ENCODE data around the gene CC2D2A.
"Not testable (repeated sequence)": the region's sequence is repeated elsewhere in the genome, so short reads cannot be mapped to it uniquely, and the experiment has no call there.

The CC2D2A gene

GRCh38 chr4:15562623-15563022 lies 92.9 kb downstream of the CC2D2A start:
- no peak for DNase-seq

DNA sequence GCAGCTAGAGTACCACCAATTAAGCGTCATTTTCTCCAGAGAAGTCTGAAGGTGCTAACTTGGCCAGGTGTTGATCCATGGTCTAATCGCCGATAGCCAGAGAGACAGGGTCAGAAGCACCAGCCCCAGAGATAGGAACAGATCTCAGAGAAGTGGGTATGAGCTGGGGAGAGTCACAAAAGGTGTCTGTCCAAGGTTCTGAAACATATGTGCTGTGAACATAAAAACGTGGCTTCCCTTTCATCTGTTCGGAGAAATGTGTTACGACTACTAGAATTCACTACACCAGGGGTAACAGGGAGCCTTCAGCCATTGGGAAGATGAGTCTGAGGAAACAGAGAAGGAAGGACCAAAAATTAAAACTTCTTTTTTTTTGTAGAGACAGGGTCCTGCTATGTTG lies 94.2 kb downstream of the CC2D2A start:
- DNase-seq, result no peak

DNA sequence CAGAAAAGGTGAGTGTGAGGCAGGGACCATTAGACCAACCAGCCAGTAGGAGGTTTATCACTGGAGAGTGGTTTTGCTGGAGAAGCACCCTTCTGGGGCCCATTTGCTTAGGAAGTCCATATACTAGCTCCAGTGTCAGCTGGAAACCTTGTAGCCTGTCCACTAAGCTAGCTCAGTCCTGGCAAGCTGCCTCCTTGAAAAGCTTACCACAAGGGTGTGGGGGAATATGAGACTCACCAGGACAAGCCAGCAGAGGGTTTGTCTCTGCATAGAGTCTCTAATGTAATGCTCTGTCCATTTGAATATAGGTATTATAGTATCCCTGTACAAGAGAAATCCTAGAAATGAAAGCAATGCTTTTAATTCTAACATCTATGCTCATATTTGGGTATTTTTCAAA lies 99.1 kb downstream of the CC2D2A start:
- DNase-seq, result no peak

DNA sequence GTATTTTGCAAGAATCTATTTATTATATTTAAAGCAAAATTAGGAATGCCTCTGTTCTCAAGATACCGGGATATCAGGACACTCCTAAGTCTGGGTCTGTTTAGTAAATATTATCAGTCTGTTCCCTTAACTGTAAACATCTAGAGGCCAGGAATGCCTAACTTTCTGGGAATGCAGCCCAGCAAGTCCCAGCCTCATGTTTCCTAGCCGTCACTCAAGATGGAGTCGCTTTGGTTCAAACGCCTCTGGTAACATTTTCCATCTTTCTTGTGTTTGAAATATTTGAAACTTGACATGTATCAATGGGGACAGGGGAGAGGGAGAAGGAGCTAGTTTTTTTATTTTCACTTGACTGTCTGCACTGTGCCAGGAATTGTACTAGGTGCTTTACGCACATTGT lies 100.1 kb downstream of the CC2D2A start:
- no peak for DNase-seq

DNA sequence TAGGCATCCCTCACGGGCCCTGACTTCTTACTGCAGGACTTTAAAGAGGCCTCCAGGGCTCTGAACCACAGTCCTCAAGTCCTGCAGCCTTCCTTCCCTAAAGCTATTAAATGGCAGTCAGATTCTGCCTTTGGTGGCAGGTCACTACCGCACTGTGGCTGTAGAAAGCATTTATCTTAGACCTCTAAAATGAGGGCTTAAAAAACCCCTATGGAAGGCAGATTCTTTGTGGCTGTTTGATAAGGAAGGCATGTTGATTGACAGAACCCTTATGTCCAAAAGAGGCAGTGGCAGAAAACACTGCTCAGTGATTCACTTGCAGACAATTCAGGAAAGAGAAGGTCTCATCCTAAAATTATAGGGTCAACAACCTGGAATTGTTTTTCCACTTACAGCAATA lies 106.3 kb downstream of the CC2D2A start:
- no peak for DNase-seq

DNA sequence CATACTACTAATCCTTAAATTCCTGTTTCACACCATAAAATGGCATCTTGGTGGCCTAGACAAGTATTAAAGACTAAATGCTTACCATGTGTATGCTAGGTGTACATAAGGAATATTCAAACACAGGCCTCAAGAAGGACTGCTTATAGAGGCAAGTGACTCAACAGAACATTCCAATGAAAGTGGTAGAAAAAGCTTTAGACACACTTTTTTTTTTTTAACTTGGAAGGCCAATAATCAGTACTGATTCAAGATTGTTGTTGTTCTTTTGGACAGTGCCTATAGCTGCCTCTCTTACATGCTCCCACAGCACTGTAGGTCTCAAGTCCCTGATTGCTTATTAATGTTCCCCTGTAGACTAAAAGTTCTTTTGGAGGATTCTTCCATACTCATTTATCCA lies 107.8 kb downstream of the CC2D2A start:
- DNase-seq, result no peak

GRCh38 chr4:15584785-15585184 lies 115.1 kb downstream of the CC2D2A start:
- DNase-seq, result no peak

GRCh38 chr4:15585331-15585730 lies 115.6 kb downstream of the CC2D2A start:
- DNase-seq, result no peak

DNA sequence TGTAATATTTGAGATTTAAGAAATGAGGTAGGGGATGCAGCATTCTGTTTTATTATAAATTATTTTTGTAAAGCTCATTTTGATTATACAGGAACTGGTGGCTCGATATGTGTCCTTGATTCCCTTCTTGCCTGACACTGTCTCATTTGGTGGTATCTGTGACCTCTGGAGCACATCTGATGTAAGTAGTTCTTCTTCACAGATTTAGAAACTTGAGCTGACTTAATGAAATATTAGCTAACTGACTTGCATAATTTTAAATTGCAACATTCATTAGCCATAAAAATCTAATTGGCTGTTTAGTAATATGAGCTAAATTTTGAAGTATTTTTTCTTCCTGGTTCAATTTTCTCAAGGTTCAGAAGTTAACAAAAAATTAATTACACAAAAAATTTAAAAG lies 116.4 kb downstream of the CC2D2A start:
- no peak for DNase-seq

- DNase-seq, result no peak
Observed at GRCh38 chr4:15587649-15588048, 118.0 kb downstream of the CC2D2A start.

DNA sequence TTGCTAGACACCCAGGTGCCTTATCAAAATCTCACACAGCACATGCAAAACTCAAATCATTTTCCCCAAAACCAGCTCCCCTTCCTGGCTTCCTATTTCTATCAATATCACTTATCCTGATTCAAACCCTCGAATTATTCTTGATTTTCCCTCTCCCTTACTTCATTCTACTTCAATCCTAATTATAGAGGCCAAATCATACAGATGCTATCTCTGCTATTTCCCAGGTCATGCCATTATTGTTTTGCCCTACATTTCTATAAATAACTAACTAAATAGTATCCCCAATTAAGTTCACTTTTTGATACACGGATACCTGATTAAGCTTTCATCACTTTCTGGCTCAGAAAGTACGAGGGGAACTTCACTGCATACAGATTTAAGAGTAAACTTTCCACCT lies 123.1 kb downstream of the CC2D2A start:
- DNase-seq, result no peak

- DNase-seq, result no peak
Observed at GRCh38 chr4:15598644-15599043, 129.0 kb downstream of the CC2D2A start.

- no peak for DNase-seq
Observed at GRCh38 chr4:15600176-15600575, 130.5 kb downstream of the CC2D2A start.

GRCh38 chr4:15601862-15602261 lies 132.2 kb downstream of the CC2D2A start:
- DNase-seq, result no peak

DNA sequence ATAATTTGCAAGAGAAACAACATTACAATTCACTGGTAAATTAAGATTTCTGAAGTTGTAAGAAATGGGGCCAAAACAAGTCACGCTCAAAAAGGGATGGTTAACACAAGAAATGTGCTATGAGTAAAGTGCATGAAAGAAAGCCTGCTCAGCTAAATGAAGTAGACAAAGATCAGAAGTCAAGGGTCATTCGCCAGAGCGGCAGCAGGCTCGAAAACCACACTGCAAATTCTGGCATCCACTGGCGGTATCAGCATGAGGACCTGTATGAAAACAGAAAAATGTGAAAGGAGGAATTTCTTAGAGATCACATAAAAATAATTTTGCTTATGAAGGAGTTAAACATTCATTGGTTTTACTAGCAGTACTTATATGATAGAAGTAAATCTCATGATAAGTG lies 135.9 kb downstream of the CC2D2A start:
- no peak for DNase-seq

DNA sequence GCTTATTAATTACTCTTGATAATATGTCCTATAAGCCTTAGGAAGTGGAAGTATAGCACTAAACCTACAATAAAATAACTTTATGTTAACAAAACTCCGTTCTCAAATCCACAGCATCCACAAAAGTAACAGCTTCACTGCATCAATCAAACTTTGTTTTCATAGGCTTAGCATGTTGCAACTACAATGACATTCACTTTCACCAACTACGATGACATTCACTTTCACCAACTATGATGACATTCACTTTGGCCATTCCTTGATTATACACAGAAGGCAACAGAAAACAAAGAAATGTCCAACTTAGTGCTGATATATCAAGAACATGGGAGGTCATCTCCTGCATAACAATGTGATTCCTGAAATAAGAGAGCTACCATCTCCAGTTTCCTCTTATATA lies 141.2 kb downstream of the CC2D2A start:
- DNase-seq, result no peak

DNA sequence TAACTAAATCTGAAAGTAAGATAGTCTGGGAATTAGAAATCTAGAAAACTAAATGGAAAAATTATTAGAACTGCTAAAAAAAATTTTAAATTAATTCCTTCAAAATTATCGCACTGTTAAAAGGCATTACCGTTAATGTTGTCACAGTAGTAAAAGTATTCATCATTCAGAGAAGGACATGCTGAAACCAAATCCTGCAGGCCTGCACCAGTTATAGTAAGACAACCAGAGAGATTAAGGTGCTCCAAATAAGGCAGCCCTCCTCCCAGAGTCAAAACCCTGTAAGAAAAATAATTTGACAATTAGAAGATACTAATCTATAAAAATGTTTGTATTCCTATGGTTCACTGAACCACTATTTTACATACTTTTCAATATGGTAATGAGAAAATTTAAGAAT lies 142.5 kb downstream of the CC2D2A start:
- DNase-seq, result no peak

GRCh38 chr4:15614891-15615290 lies 145.2 kb downstream of the CC2D2A start:
- DNase-seq, result not testable (repeated sequence)

DNA sequence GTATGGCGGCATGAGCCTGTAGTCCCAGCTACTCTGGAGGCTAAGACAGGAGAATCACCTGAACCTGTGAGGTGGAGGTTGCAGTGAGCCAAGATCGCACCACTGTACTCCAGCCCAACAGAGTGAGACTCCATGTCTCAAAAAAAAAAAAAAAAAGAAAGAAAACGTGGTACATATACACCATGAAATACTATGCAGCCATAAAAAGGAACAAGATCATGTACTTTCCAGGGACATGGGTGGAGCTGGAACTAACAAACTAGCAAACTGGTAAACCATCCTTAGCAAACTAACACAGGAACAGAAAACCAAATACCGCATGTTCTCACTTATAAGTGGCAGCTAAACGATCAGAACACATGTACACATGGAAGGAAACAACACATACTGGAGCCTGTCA lies 147.7 kb downstream of the CC2D2A start:
- DNase-seq, result not testable (repeated sequence)

DNA sequence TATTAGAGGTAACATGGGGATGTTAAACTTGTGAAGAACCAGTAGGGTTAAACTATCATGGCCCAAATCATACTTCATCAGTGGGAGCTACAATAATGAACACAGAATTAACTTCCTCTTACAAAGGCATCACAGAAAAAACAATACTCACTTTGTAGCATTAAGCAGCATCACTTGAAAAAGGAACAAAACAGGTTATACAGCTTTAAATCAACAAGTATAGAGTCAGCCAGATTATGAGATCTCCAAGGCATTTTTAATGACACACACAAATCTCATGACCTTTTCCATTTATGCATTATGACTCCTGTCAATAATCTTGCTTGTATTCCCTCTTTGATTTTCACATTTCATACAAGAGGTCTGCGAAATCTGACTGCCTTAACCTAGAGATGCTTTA lies 167.1 kb downstream of the CC2D2A start:
- DNase-seq, result no peak

DNA sequence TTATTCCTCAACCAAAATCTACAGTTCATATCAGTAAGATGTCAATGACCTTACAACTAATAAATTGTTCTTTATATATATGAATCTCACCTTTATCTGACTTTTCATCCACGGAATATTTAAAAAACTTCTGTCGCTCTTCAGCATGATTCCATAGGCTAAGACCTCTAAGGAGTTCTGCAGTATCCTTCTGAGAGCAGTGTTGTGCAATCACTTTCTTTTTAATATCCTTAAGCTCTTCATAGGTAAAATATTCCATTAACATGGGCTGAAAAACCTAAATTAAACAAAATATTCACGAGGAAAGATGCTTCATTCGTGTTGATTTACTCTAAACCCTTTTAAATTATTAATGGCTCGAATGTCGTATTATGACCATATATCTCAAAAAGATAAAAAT lies 168.7 kb downstream of the CC2D2A start:
- DNase-seq, result no peak

GRCh38 chr4:15648600-15648999 lies 178.9 kb downstream of the CC2D2A start:
- DNase-seq, result no peak

- DNase-seq, result no peak
Observed at GRCh38 chr4:15649914-15650545, 180.3 kb downstream of the CC2D2A start.

Measured in cerebellar nuclear complex (tissue), 1 donor.